ENCODE data around the gene LTA.
A peak's percentile ranks its signal among the peaks of the same experiment; 100 is the strongest.

LTA gene

GRCh38 chr6:31572041-31572911 lies at the start of gene LTA:
LTA (plus strand) TSS chr6:31572289; CDS start chr6:31572743, 454 bp downstream.
- DNase-seq (ENCODE audit: low spot score) = no peak

- no peak for DNase-seq (ENCODE audit: low spot score)
Measured at GRCh38 chr6:31525553-31525931, 46.5 kb upstream of the LTA start.

GRCh38 chr6:31525932-31526591 lies 46.0 kb upstream of the LTA start:
- peak; percentile 26 for DNase-seq (ENCODE audit: low spot score)

- DNase-seq (ENCODE audit: low spot score) = no peak
Measured at GRCh38 chr6:31528307-31528777, 43.7 kb upstream of the LTA start.

- DNase-seq (ENCODE audit: low spot score) = no peak
Measured at GRCh38 chr6:31528821-31529328, 43.2 kb upstream of the LTA start, which contains the start of gene MCCD1. MCCD1 (plus strand) TSS chr6:31528962; CDS start chr6:31529015, 53 bp downstream.

GRCh38 chr6:31529329-31530150 lies 42.5 kb upstream of the LTA start:
- DNase-seq (ENCODE audit: low spot score) = no peak

- no peak for DNase-seq (ENCODE audit: low spot score)
Measured at GRCh38 chr6:31530659-31531058, 41.4 kb upstream of the LTA start.

- DNase-seq (ENCODE audit: low spot score) = no peak
Measured at GRCh38 chr6:31531162-31531561, 40.9 kb upstream of the LTA start.

- no peak for DNase-seq (ENCODE audit: low spot score)
Measured at GRCh38 chr6:31531771-31532643, 40.1 kb upstream of the LTA start.

GRCh38 chr6:31532644-31533454 lies 39.2 kb upstream of the LTA start:
- no peak for DNase-seq (ENCODE audit: low spot score)

GRCh38 chr6:31533455-31533841 lies 38.6 kb upstream of the LTA start:
- no peak for DNase-seq (ENCODE audit: low spot score)

- no peak for DNase-seq (ENCODE audit: low spot score)
Measured at GRCh38 chr6:31534011-31534410, 38.1 kb upstream of the LTA start.

GRCh38 chr6:31534521-31535040 lies 37.5 kb upstream of the LTA start:
- no peak for DNase-seq (ENCODE audit: low spot score)

GRCh38 chr6:31535538-31536324 lies 36.4 kb upstream of the LTA start:
- DNase-seq (ENCODE audit: low spot score) = no peak

GRCh38 chr6:31538805-31539400 lies 33.2 kb upstream of the LTA start:
- no peak for DNase-seq (ENCODE audit: low spot score)

GRCh38 chr6:31540640-31541039 lies 31.4 kb upstream of the LTA start:
- DNase-seq (ENCODE audit: low spot score) = no peak

GRCh38 chr6:31541059-31541657 lies 30.9 kb upstream of the LTA start:
- DNase-seq (ENCODE audit: low spot score) = no peak

Data from hematopoietic multipotent progenitor cell treated with erythropoietin and hydrocortisone succinate and interleukin-3 and kit ligand, for 17 days (in vitro differentiated cells).